ENCODE measurements around the gene P4HB. TPM values are rescaled to one million over a fixed set of nuclear protein-coding genes. Genes with fewer than 3 reads are reported as not detected.

P4HB gene
- polyA plus RNA-seq, 1 of the 3 experiments (the other 2 are of a cell fraction): 165 TPM

GRCh38 chr17:81865358-81865732 lies 5.0 kb upstream of the P4HB start (continued):
- TF ChIP-seq TEAD4 (IDR thresholded peaks at IDR 0.05; ENCODE audit: borderline replicate concordance, insufficient read depth) (no peak), GABPA (IDR thresholded peaks at IDR 0.05; ENCODE audit: low read depth) (no peak), NFIC (IDR thresholded peaks at IDR 0.05; ENCODE audit: borderline replicate concordance) (no peak), RFX5 (IDR thresholded peaks at IDR 0.05; ENCODE audit: low read length) (no peak), MAX (IDR thresholded peaks at IDR 0.05; ENCODE audit: low read depth) (no peak), EP300 (IDR thresholded peaks at IDR 0.05; ENCODE audit: borderline replicate concordance in 1 of 2, low read depth in 1 of 2, low read length in 1 of 2) (no peak), MEF2A (IDR thresholded peaks at IDR 0.05; ENCODE audit: borderline replicate concordance, low read depth) (no peak), SMC3 (IDR thresholded peaks at IDR 0.05; ENCODE audit: low read depth, low read length) (no peak)

GRCh38 chr17:81863833-81864768 lies 3.8 kb upstream of the P4HB start:
- Histone ChIP-seq H3F3A (replicated peaks; ENCODE audit: insufficient read depth) (peaks cover 57% of the 10 kb centered on the region), H3K79me2 (ENCODE audit: insufficient read depth) (peaks cover 75% of the 10 kb centered on the region), H3K27ac (ENCODE audit: low read depth in 2 of 2, low read length in 1 of 2) (peak overlapping the region in 1 of 2 experiments; percentile 0; a peak in 1 of 4 replicates), H3K36me3 (replicated peaks in 1 of 2; ENCODE audit: control insufficient read depth in 1 of 2, insufficient read depth in 2 of 2, low read length in 1 of 2) (peaks cover 33 to 45% of the 10 kb centered on the region in 2 experiments), H3K27me3 (ENCODE audit: insufficient read depth) (no peaks in the 10 kb centered on the region), H3K9me3 (no peaks in the 10 kb centered on the region), H4K20me1 (ENCODE audit: insufficient read depth) (peaks cover 50% of the 10 kb centered on the region), H2AFZ (ENCODE audit: low read depth) (no peak overlapping the region), H3K9ac (no peak overlapping the region), H3K4me3 (ENCODE audit: low read depth in 2 of 2, low read length in 1 of 2) (no peak overlapping the region), H3K4me2 (peak overlapping the region; percentile 99), H3K4me1 (ENCODE audit: control insufficient read depth in 1 of 2, insufficient read depth in 2 of 2, low read depth in 1 of 2, low read length in 1 of 2) (peaks cover 22 to 59% of the 10 kb centered on the region in 2 experiments), H3K9me2 (no peaks in the 10 kb centered on the region)
- CTCF ChIA-PET: interaction anchor here (1.3 to 3.6 kb wide), 3 partner anchors 12 to 151 kb away, joined by 3 to 11 read pairs (median 4); partner anchors contain the start of gene SLC25A10
- DNase-seq: peak; percentile 27
- 88% methylated on average over 8 of the region's 9 CpGs for WGBS (ENCODE audit: low lambda C conversion rate)
- TF ChIP-seq TCF12 (IDR thresholded peaks at IDR 0.05): no peak
- no peak for TF ChIP-seq IRF3 (IDR thresholded peaks at IDR 0.05; ENCODE audit: low read depth, low read length)
- no peak for TF ChIP-seq RFX5 (IDR thresholded peaks at IDR 0.05; ENCODE audit: low read length)
- no peak for TF ChIP-seq ELF1 (IDR thresholded peaks at IDR 0.05)
- no peak for TF ChIP-seq RXRA (IDR thresholded peaks at IDR 0.05; ENCODE audit: borderline replicate concordance, low read depth)
- TF ChIP-seq NRF1 (IDR thresholded peaks at IDR 0.05; ENCODE audit: low read depth, low read length): no peak
- TF ChIP-seq TEAD4 (IDR thresholded peaks at IDR 0.05; ENCODE audit: borderline replicate concordance, insufficient read depth): no peak
- POLR2A ChIA-PET: interaction anchor here (0.6 to 1.6 kb wide), 3 partner anchors 31 to 133 kb away, joined by 3 to 5 read pairs (median 3); partner anchors contain the start of gene MCRIP1

All from SK-N-SH (cell line).